Tibial nerve (tissue), 4 donors: ENCODE data around the gene SPRR4. TPM values are rescaled to one million over a fixed set of nuclear protein-coding genes. Genes with fewer than 3 reads are reported as not detected.

ENCODE experiments used
- DNase-seq, 2 donors: peaks; one replicate each; pipeline ENCODE4 v3.0.0-alpha.2; 2019; ENCODE audit warnings: low spot score in 2 of 2
- H3K27ac ChIP-seq, 4 donors: fragments of 200-600 bp; sonication (generic) in 3 of 4; one replicate each; pipeline ENCODE4 v1.5.1; 2017 to 2019; ENCODE audit warnings: mild to moderate bottlenecking in 1 of 4
- H3K27me3 ChIP-seq, 2 donors: fragments of 200-600 bp; sonication (generic) in 1 of 2; one replicate each; pipeline versions ENCODE4 v1.5.1 to v1.6.0; 2017 to 2019
- H3K36me3 ChIP-seq, 3 donors: fragments of 200-600 bp; sonication (generic); one replicate each; pipeline ENCODE4 v1.5.1; 2018 to 2019
- H3K4me1 ChIP-seq, 4 donors: fragments of 200-600 bp; sonication (generic) in 3 of 4; one replicate each; pipeline ENCODE4 v1.5.1; 2017 to 2019
- H3K4me3 ChIP-seq, 4 donors: fragments of 200-600 bp; sonication (generic) in 3 of 4; one replicate each; pipeline ENCODE4 v1.5.1; 2017 to 2019; ENCODE audit warnings: mild to moderate bottlenecking in 1 of 4, moderate library complexity in 1 of 4
- H3K9me3 ChIP-seq, 4 donors: fragments of 200-600 bp; sonication (generic) in 3 of 4; one replicate each; pipeline ENCODE4 v1.5.1; 2017 to 2019
- CTCF ChIP-seq, 5 experiments: fragments of 200-600 bp in 3 of 5; fragments of 450-650 bp in 2 of 5; sonication (generic) in 3 of 5; IDR thresholded peaks; one replicate each; pipeline ENCODE4 v1.5.1; 2016 to 2019; ENCODE audit warnings: antibody characterized with exemption in 5 of 5, mild to moderate bottlenecking in 3 of 5, moderate library complexity in 2 of 5
- EP300 ChIP-seq, 2 donors: sonication (generic); formaldehyde crosslinking; IDR thresholded peaks; one replicate each; pipeline ENCODE4 v1.6.1; 2017; ENCODE audit warnings: antibody characterized with exemption in 2 of 2, mild to moderate bottlenecking in 1 of 2
- POLR2A ChIP-seq, 2 donors: fragments of 450-650 bp; IDR thresholded peaks; one replicate each; pipeline ENCODE4 v1.6.1; 2017; ENCODE audit warnings: antibody characterized with exemption in 2 of 2, mild to moderate bottlenecking in 2 of 2, moderate library complexity in 2 of 2
- WGBS, 2 donors: methylation state at CpG; one replicate each; pipeline ENCODE4 v1.1.5; 2018; 5-methylcytosine and 5-hydroxymethylcytosine counted together
- total RNA-seq, 4 donors: library from RNA; depleted of rRNA; stranded (reverse); fragments of >200 nt; gene quantifications; one replicate each; pipeline ENCODE4 v1.1.0, GENCODE V29; 2016

SPRR4 gene
- total RNA-seq, 4 donors from 2014 or later: not detected

- no peak for TF ChIP-seq CTCF (IDR thresholded peaks at IDR 0.05)
- no peak for TF ChIP-seq EP300 (IDR thresholded peaks at IDR 0.05)
- no peak for TF ChIP-seq POLR2A (IDR thresholded peaks at IDR 0.05)
- DNase-seq: no peak
- Histone ChIP-seq H3K9me3 (peaks cover 0 to 11% (median 0%) of the 10 kb centered on the region in 4 donors), H3K4me3 (no peak overlapping the region), H3K27ac (no peak overlapping the region), H3K27me3 (no peaks in the 10 kb centered on the region), H3K4me1 (no peaks in the 10 kb centered on the region), H3K36me3 (no peaks in the 10 kb centered on the region)
- 11 to 15% methylated on average over 5 of the region's 5 CpGs for WGBS, 2 donors
These were observed 26.4 kb downstream of the SPRR4 start for GRCh38 chr1:152996633-152997400.

GRCh38 chr1:152997901-152998300 is 27.5 kb downstream of the SPRR4 start:
- no peak overlapping the region for H3K27ac ChIP-seq
- H3K4me1 ChIP-seq: no peaks in the 10 kb centered on the region
- WGBS, 2 donors: 35 to 38% methylated on average over 7 of the region's 7 CpGs
- no peak overlapping the region for H3K4me3 ChIP-seq
- H3K9me3 ChIP-seq: peaks cover 0 to 11% (median 0%) of the 10 kb centered on the region in 4 donors
- TF ChIP-seq EP300 (IDR thresholded peaks at IDR 0.05) (no peak), POLR2A (IDR thresholded peaks at IDR 0.05) (no peak), CTCF (IDR thresholded peaks at IDR 0.05) (no peak)
- no peak for DNase-seq
- H3K36me3 ChIP-seq: no peaks in the 10 kb centered on the region
- no peaks in the 10 kb centered on the region for H3K27me3 ChIP-seq

- H3K27ac ChIP-seq: no peak overlapping the region
- H3K36me3 ChIP-seq: no peaks in the 10 kb centered on the region
- peaks cover 0 to 11% (median 0%) of the 10 kb centered on the region in 4 donors for H3K9me3 ChIP-seq
- H3K27me3 ChIP-seq: no peaks in the 10 kb centered on the region
- no peak for TF ChIP-seq POLR2A (IDR thresholded peaks at IDR 0.05)
- TF ChIP-seq EP300 (IDR thresholded peaks at IDR 0.05): no peak
- TF ChIP-seq CTCF (IDR thresholded peaks at IDR 0.05): no peak
- H3K4me1 ChIP-seq: no peaks in the 10 kb centered on the region
- 80 to 96% methylated on average over 4 of the region's 4 CpGs for WGBS, 2 donors
- DNase-seq: no peak
- H3K4me3 ChIP-seq: no peak overlapping the region
These were observed 28.0 kb downstream of the SPRR4 start for GRCh38 chr1:152998476-152998875.

GRCh38 chr1:152999818-153000217 is 29.4 kb downstream of the SPRR4 start:
- Histone ChIP-seq H3K36me3 (no peaks in the 10 kb centered on the region), H3K4me1 (no peaks in the 10 kb centered on the region), H3K27me3 (no peaks in the 10 kb centered on the region), H3K4me3 (no peak overlapping the region), H3K9me3 (peaks cover 0 to 11% (median 0%) of the 10 kb centered on the region in 4 donors), H3K27ac (no peak overlapping the region)
- WGBS, 2 donors: 66 to 73% methylated on average over 6 of the region's 6 CpGs
- TF ChIP-seq CTCF (IDR thresholded peaks at IDR 0.05) (no peak), POLR2A (IDR thresholded peaks at IDR 0.05) (no peak), EP300 (IDR thresholded peaks at IDR 0.05) (no peak)
- no peak for DNase-seq

GRCh38 chr1:153000294-153000693 is 29.8 kb downstream of the SPRR4 start:
- 83 to 94% methylated on average over 1 of the region's 1 CpG for WGBS, 2 donors
- Histone ChIP-seq H3K27me3 (no peaks in the 10 kb centered on the region), H3K9me3 (peaks cover 0 to 7% (median 0%) of the 10 kb centered on the region in 4 donors), H3K27ac (no peak overlapping the region), H3K4me1 (no peaks in the 10 kb centered on the region), H3K4me3 (no peak overlapping the region), H3K36me3 (no peaks in the 10 kb centered on the region)
- TF ChIP-seq EP300 (IDR thresholded peaks at IDR 0.05) (no peak), POLR2A (IDR thresholded peaks at IDR 0.05) (no peak), CTCF (IDR thresholded peaks at IDR 0.05) (no peak)
- no peak for DNase-seq
